ENCODE data around the gene TGFBI. TPM values are rescaled to one million over a fixed set of nuclear protein-coding genes. Genes with fewer than 3 reads are reported as not detected.

TGFBI gene
- total RNA-seq, 1 donor from 2014 or later, result 0.15 TPM

Other genes with a start within 250 kb of the TGFBI start
- not detected in 2 replicates for gene SLC25A48, start 194.3 kb upstream of the TGFBI start, total RNA-seq
- 0.51 and 1.3 TPM in 2 replicates for gene IL9, start 133.1 kb upstream of the TGFBI start, total RNA-seq
- gene LECT2, start 74.0 kb upstream of the TGFBI start, total RNA-seq, result not detected in 2 replicates
- 18.5 and 18.6 TPM in 2 replicates for gene SMAD5, start 103.9 kb downstream of the TGFBI start, total RNA-seq
- not detected in 2 replicates for gene SMIM32, start 164.2 kb downstream of the TGFBI start, total RNA-seq

Data from T-helper 1 cell treated with Interleukin-12 subunit alpha and Interleukin-12 subunit beta and Interleukin-4 antibody, amounts not matched to agents 30 ng/mL and 1 ng/mL, for 36 hours (primary cell).